ENCODE data around the gene MAT2A. TPM values are rescaled to one million over a fixed set of nuclear protein-coding genes. Genes with fewer than 3 reads are reported as not detected.
"Not testable (repeated sequence)": the region's sequence is repeated elsewhere in the genome, so short reads cannot be mapped to it uniquely, and the experiment has no call there.

MAT2A gene
- total RNA-seq, 1 experiment from 2014 or later, result 61.4 TPM

DNA sequence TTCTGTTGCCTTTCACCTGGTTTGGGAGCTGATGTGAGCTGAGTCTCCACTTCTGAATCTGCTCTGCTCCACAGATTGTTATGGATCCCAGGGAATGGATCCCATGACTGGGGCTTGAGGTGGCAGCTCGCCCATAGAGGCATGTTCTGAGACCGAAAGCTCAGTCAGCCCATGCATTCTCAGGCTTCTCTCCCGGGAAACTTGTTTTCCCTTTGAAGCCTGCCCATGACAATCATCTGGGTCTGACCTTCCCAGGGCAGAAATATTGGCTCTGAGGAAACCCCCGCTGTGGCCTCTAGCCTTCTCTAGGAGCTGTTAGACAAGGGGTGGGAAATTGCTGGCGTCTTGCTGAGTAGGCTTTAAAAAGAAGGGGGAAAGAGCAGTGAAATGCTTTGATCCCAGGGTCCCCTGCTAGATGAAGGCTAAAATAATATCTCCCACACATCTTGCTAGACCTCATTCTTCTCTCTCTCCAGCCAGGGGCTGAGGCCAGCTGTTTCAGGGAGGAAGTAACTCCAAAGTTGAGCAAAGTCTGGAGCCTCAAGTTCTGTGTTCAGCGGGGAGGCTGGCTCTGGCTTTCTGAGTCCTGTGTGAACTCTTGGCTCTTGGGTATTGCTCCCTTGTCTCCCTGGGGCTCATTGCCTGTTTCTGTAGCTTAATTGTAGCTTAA lies 40.4 kb downstream of the MAT2A start:
- DNase-seq (ENCODE audit: low read depth), result no peak

DNA sequence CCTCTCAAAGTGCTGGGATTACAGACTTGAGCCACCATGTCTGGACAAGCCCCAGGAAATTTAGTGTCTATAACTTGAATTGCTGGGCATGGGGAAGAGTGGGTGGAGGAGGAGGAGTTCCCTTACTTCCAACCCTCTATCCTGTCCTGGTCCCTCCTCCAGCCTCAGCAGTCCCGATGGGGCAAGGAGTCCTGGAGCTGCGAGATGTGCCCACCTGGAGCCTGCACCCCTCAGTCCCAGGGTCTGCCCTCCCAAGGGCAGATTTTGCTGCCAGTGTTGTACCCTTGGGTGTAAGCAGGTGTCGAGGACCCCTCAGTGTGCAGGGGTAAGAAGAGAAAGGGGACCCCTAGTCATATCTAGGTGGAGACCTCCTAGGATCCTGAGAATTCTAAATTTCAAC lies 41.2 kb downstream of the MAT2A start:
- DNase-seq (ENCODE audit: low read depth), result no peak

DNA sequence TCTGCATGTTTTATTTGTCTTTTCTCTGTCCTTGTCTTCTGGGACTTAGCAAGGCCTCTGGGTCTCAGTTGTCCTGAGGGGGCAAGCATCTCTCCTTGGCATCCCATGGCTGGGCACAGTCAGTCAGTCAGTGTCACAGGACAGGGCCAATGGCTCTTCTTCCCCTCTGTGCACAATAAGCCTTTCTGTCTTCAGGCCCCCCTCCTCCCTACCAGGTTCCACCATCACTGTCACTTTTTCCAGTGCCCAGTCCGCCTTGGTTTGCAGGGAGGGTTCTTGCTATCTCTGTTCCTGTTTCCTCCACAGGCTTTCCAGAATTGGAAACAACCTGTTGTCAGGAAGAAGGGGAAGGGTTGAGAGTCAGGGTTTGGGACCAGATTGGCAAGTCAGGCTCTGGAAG lies 43.5 kb downstream of the MAT2A start:
- DNase-seq (ENCODE audit: low read depth), result no peak

DNA sequence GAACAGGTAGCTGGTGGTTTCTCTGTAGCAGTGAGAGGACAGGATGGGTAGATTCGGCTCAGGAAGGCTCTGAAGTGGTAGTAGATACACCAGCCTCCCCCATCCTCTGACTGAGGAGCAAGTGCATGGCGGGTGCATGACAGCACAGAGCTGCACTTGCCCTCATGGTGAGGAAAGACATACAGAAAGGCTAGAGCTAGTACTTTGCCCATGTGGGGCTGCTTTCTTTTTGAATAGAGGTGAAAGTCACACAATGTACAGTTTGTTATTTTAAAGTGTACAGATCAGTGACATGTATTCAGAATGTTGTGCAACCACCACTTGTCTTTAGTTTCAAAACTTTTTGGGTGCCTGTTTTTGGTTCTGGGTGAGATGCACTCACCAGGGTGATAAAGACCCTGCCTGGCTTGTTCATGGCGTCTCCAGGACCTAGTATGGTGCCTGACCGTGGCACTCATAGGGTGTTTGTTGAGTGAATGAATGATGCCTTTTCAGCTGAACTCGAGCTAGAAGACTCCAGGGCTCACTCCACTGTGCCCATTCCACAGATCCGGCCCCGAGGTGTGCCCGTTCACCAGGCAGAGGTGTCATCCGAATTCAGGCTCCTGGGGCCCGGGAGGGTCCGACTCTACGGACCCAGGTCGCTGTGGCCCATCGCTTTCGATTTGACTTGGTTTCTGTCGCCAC lies 44.8 kb downstream of the MAT2A start:
- no peak for DNase-seq (ENCODE audit: low read depth)

DNA sequence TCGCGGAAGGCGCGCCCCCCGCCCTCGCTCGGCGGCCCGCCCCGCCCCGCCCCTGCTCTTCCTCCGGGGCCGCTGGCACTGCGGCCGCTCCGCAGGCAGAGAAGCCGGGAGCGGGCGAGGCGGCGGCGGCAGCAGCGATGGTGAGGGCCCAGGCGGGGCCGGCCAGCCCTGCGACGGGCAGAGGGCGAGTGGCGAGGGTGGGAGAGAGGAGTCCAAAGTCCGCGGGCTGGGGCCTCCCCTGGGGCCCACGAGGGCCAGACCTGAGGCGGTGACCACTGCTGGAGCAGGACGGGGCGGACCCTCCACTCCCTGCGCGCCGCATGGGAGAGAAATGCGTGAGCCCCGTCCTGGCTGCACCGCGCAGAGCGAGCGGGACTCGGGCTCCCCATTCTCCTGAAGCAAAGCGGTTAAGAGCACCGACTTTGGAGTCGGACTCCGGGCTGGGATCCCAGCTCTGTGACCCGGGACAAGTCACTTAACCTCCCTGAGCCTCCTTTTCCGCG lies 45.4 kb downstream of the MAT2A start, which contains the start of gene VAMP5:
TSS of gene VAMP5 (plus strand) at position 78 of the 503 bp plus-strand sequence. CDS start at position 138, 60 bp downstream.
- peak; percentile 46 for DNase-seq (ENCODE audit: low read depth)

DNA sequence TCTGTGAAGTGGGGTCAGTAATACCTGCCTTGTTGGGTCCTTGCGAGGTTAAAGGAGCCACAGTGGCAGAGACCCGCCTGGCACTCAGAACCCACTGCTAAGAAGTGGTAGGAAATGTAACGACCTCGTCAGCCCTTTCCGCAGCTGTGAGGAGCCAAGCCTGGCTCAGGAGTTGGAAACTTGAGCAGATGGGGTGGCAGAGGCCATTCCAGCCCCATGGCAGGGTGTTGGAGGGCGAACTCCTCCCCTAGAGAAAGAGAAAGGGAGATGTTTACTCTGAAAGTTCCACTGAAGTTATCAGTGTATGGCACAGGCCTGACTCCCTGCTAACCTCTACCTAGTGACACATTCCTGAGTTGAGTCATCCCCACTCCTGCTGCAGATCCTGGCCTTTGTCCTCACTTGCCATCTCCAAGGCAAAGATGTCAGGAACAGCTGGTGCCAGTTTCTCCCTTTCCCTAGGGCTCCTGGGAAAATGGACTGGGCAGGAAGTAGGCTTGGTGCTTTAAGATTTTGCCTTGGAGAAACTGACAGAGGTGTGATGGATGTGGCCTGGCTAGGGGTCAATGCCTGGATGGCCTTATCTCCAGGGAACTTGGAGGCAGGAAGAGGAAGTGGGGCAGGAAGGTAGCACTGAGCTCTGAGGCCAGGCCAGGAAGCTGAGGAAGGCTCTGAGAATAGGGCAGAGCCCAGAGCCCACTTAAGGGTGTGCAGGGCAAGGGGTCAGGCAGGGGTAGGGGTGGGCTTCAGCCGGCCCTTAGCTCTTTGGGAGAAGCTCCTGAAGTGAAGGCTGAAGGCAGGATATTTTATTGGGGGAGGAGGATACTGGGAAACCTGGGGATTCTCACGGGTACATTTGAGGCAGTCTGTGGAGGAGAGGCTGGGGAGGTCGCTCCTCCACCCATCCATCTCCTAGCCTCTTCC lies 46.2 kb downstream of the MAT2A start:
- DNase-seq (ENCODE audit: low read depth), result peak; percentile 97

DNA sequence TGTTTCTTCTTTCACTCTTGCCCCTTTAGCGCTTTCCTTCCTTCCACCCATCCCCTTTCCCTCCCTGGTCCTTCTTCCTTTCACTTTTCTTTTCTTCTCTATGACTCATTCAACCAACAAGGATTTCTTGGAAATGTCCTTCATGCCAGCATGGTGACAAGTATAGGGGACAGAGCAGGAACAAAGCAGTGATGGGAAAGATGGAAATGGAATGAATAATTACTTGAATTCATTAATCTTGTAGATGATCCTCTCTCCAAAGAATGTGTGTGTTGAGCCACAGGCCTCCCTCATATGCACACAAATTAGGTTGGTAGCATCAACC lies 46.8 kb downstream of the MAT2A start:
- peak; percentile 78 for DNase-seq (ENCODE audit: low read depth)

DNA sequence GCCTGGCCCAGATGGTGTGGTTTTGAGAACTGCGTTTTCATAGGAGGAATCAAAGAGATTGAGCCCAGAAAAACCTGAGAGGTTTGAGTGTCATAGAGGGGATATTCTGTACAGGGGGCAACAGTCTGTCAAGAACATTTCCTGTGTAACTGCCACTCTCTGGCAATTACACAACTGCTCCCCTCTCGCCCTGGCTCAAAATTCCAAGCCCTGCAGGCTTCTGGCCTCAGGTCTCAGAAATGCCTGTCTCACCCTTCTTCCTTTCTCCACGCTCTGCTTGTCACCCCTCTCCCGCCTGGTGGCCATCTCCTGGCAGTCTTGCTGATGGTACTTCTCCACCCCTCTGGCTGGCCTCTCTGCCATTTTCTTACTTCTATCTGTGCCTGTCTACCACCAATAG lies 49.3 kb downstream of the MAT2A start:
- no peak for DNase-seq (ENCODE audit: low read depth)

DNA sequence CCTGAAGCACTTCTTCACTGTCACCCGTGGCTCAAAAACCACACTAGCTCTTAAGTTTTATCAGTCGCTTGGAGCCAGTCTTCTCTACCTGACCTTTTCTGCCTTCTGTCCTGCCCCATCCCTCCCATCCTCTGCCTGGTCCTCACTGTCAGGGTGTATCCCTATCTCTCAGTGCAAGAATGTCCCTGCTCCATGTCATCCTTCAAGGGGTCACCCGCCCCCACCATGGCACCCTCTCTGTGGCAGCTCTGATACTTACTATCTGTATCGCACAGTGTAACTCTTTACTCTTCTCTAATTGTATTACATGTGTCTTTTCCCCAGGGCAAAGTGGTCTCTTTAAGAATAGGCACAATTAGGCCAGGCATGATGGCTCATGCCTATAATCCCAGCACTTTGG lies 49.7 kb downstream of the MAT2A start:
- no peak for DNase-seq (ENCODE audit: low read depth)

DNA sequence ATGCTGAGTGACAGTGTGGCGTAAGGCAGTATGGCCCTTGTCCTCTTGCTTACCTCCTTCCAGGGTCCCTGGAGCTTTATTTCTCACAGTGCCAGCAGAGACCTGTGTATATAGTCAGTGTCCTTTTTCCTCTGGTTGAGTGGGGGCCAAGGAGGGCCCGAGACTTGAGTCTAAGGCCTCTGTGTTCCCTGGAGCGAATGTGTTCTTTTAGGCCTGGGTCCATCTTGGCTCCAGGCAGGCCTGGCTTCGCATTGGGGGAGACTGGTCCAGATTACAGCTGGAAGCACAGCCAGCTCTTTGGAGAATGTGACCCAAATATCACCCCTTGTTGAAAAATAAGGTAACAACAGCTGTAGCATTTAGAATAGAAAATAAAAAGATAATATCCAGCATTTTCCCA lies 50.2 kb downstream of the MAT2A start:
- no peak for DNase-seq (ENCODE audit: low read depth)

DNA sequence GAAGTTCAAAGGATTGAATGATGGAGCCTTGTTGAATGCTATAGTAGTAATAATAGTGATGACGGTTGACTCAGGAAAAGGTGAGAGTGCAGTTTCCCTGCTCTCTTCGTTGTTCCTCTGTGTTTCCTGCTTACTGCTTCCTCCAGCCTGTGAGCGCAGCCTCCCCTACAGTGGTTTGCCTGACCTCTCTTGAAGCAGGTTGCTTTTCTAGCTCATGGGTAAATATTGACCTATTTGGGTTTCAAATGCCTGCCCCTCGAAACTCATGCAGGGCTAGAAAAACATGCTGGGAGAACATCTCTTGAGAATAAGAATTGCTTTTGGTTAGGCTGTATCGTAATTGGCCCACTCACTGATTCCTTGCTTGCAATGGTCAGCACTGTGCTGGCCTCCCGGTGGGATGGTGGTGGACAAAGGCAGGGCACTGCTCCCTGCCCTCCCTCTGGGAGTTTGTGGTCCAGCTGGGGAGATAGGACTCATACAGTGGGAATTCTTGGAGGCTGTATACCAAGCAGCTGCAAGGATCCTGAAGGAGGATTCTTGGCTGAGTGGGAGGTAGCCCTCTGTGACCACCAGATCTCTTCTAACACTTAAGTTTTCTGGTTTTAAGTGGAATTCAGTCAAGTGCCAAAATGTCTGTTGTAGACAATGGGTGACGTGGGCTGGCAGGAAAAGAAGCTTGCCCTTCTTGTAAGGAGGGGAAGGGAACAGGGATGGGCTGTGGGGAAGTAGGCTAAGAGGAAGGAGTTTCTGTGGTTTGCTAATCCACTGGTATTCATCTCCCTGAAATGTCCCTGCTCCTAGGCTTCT lies 51.2 kb downstream of the MAT2A start:
- peak; percentile 93 for DNase-seq (ENCODE audit: low read depth)

DNA sequence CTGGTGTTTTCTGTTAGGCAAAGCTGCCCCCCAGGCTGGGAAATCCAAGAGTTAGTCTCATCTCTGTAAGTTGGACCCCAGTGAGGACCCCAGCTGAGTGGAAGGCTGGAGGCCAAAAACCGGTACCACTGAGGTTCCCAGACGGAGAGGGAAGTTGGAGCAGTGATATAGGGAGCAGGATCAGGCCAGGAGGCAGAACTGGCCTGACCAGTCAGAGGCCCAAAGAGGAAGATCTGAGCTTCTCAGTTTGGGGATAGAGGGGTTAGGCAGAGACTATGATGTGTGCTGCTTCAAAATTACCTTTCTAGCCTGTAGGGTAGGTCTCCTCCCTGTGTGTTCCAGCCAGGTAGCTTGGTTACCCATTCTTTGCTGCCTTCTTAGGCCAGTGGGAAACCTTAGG lies 52.0 kb downstream of the MAT2A start:
- DNase-seq (ENCODE audit: low read depth), result no peak

DNA sequence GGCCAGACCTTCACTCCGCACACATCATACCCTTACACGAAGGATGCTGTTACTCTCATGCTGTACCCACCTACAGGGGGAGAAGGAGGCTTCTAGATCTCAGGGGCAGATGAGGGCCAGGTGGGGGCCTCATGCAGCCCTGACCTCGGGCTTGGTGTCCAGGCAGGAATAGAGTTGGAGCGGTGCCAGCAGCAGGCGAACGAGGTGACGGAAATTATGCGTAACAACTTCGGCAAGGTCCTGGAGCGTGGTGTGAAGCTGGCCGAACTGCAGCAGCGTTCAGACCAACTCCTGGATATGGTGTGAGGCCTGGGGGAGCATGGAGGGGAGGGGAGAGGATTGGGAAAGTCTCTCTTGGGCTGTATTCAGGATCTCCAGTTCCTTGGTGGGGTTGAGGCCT lies 52.6 kb downstream of the MAT2A start:
- DNase-seq (ENCODE audit: low read depth), result no peak

DNA sequence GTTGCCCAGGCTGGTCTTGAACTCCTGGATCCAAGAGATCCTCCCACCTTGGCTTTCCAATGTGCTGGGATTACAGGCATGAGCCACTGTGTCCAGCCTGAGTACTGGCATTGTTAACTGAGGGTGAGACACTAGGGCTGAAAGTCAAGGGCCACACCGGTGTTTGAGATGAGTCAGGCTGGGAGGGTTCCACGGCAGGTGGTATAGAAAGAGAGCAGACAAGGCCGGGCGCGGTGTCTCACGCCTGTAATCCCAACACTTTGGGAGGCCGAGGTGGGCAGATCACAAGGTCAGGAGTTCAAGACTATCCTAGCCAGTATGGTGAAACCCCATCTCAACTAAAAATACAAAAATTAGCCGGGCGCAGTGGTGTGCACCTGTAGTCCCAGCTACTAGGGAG lies 53.3 kb downstream of the MAT2A start:
- DNase-seq (ENCODE audit: low read depth), result not testable (repeated sequence)

DNA sequence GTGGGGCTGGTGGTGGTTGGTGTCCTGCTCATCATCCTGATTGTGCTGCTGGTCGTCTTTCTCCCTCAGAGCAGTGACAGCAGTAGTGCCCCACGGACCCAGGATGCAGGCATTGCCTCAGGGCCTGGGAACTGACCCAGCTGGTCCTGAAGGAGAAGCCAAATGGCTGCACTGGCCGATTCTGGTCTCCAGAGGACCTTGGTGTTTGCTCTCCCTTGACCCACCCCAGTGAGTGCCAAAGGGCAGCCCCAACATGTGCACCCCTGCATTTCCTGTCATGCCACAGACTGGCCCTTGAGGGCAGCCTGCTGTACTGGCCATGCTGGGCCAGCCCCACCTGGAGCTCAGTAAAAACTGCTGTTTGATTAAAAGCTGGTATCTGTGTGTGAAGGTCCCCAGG lies 54.1 kb downstream of the MAT2A start:
- DNase-seq (ENCODE audit: low read depth), result no peak

Other genes starting within 250 kb of the MAT2A start
- 101 and 112 TPM in 2 replicates for gene TGOLN2, start 211.2 kb upstream of the MAT2A start, total RNA-seq (2014; rRNA removed; shearing (Covaris generic))
- 47.3 and 47.9 TPM in 2 replicates for gene RETSAT, start 184.6 kb upstream of the MAT2A start, total RNA-seq (2014; rRNA removed; shearing (Covaris generic))
- 18.1 and 18.6 TPM in 2 replicates for gene ELMOD3, start 184.4 kb upstream of the MAT2A start, total RNA-seq (2014; rRNA removed; shearing (Covaris generic))
- 5.2 and 8.5 TPM in 2 replicates for gene CAPG, start 128.8 kb upstream of the MAT2A start, total RNA-seq (2014; rRNA removed; shearing (Covaris generic))
- not detected in 2 replicates for gene SH2D6, start 120.5 kb upstream of the MAT2A start, total RNA-seq (2014; rRNA removed; shearing (Covaris generic))
- 52.4 and 59.3 TPM in 2 replicates for gene GGCX, start 22.3 kb downstream of the MAT2A start, total RNA-seq (2014; rRNA removed; shearing (Covaris generic))
- gene VAMP8, start 38.4 kb downstream of the MAT2A start, total RNA-seq (2014; rRNA removed; shearing (Covaris generic)), result 25.0 and 27.6 TPM in 2 replicates
- gene VAMP5, start 45.3 kb downstream of the MAT2A start, total RNA-seq (2014; rRNA removed; shearing (Covaris generic)), result 25.7 and 33.6 TPM in 2 replicates
- gene RNF181, start 56.6 kb downstream of the MAT2A start, total RNA-seq (2014; rRNA removed; shearing (Covaris generic)), result 359 and 388 TPM in 2 replicates
- gene TMEM150A, start 63.5 kb downstream of the MAT2A start, total RNA-seq (2014; rRNA removed; shearing (Covaris generic)), result 5.5 and 6.2 TPM in 2 replicates
- gene C2orf68, start 72.9 kb downstream of the MAT2A start, total RNA-seq (2014; rRNA removed; shearing (Covaris generic)), result 20.0 and 27.9 TPM in 2 replicates
- 76.4 and 77.8 TPM in 2 replicates for gene USP39, start 77.0 kb downstream of the MAT2A start, total RNA-seq (2014; rRNA removed; shearing (Covaris generic))
- gene SFTPB, start 129.0 kb downstream of the MAT2A start, total RNA-seq (2014; rRNA removed; shearing (Covaris generic)), result not detected in 2 replicates
- not detected in 2 replicates for gene GNLY, start 155.2 kb downstream of the MAT2A start, total RNA-seq (2014; rRNA removed; shearing (Covaris generic))
- 7.2 and 7.3 TPM in 2 replicates for gene ATOH8, start 214.8 kb downstream of the MAT2A start, total RNA-seq (2014; rRNA removed; shearing (Covaris generic))